Loucy (cell line): ENCODE data around the gene GMEB2.
"Not testable (repeated sequence)": the region's sequence is repeated elsewhere in the genome, so short reads cannot be mapped to it uniquely, and the experiment has no call there.

Experiments used
- H2AFZ ChIP-seq: fragments of 200-600 bp; sonication (generic); 2 replicates; pipeline ENCODE4 v1.6.0; 2016; ENCODE audit warnings: antibody characterized with exemption, mild to moderate bottlenecking, low read length, moderate library complexity
- H3F3A ChIP-seq: fragments of 200-600 bp; 2 replicates; pipeline ENCODE4 v1.6.0; 2016; ENCODE audit warnings: antibody characterized with exemption, low read depth, mild to moderate bottlenecking
- H3K27me3 ChIP-seq: fragments of 200-600 bp; sonication (generic); 2 replicates; pipeline ENCODE4 v1.6.1; 2014; ENCODE audit warnings: low read length, mild to moderate bottlenecking; ENCODE audit not compliant: insufficient read depth, poor library complexity, severe bottlenecking
- H3K36me3 ChIP-seq: fragments of 200-600 bp; sonication (generic); 2 replicates; pipeline ENCODE4 v1.6.1; 2016; ENCODE audit warnings: low read length; ENCODE audit not compliant: insufficient read depth
- H3K4me1 ChIP-seq: fragments of 200-600 bp; sonication (generic); 2 replicates; pipeline ENCODE4 v1.5.1; 2014; ENCODE audit warnings: low read length, mild to moderate bottlenecking; ENCODE audit not compliant: insufficient read depth, poor library complexity, severe bottlenecking
- H3K4me2 ChIP-seq: fragments of 200-600 bp; sonication (generic); 2 replicates; pipeline ENCODE4 v1.6.0; 2014; ENCODE audit warnings: antibody characterized with exemption, low read length, low read depth, mild to moderate bottlenecking; ENCODE audit not compliant: poor library complexity, severe bottlenecking
- H3K4me3 ChIP-seq: fragments of 200-600 bp; sonication (generic); 2 replicates; pipeline ENCODE4 v1.5.1; 2014; ENCODE audit warnings: low read length, mild to moderate bottlenecking, mixed read lengths; ENCODE audit not compliant: poor library complexity, severe bottlenecking
- H3K79me2 ChIP-seq: fragments of 200-600 bp; sonication (generic); 2 replicates; pipeline ENCODE4 v1.6.1; 2014; ENCODE audit warnings: low read length; ENCODE audit not compliant: insufficient read depth
- H3K9ac ChIP-seq: fragments of 200-600 bp; sonication (generic); 2 replicates; pipeline ENCODE4 v1.6.0; 2014; ENCODE audit warnings: mild to moderate bottlenecking, low read depth, low read length, moderate library complexity; ENCODE audit not compliant: poor library complexity, severe bottlenecking
- H3K9me2 ChIP-seq: fragments of 200-600 bp; sonication (generic); replicated peaks from 2 replicates; pipeline ENCODE4 v1.6.1; 2016; ENCODE audit warnings: low read depth, low read length, mixed read lengths
- H3K9me3 ChIP-seq: fragments of 200-600 bp; sonication (generic); 2 replicates; pipeline ENCODE4 v1.6.1; 2014; ENCODE audit warnings: mild to moderate bottlenecking, antibody characterized with exemption, low read length, low read depth; ENCODE audit not compliant: insufficient read depth
- H4K20me1 ChIP-seq: fragments of 200-600 bp; sonication (generic); 2 replicates; pipeline ENCODE4 v1.6.0; 2014; ENCODE audit warnings: antibody characterized with exemption, low read length, mild to moderate bottlenecking; ENCODE audit not compliant: insufficient read depth, poor library complexity, severe bottlenecking
- CTCF ChIP-seq: fragments of 200-600 bp; sonication (generic); conservative IDR thresholded peaks from 2 replicates; pipeline ENCODE4 v1.5.1; 2014; ENCODE audit warnings: mild to moderate bottlenecking, antibody characterized with exemption, low read length
- EZH2phosphoT487 ChIP-seq: fragments of 200-600 bp; IDR thresholded peaks from 2 replicates; pipeline ENCODE4 v1.6.1; 2018; ENCODE audit warnings: antibody characterized with exemption, mild to moderate bottlenecking, moderate library complexity, borderline replicate concordance

Gene GMEB2

GRCh38 chr20:63661108-63661507 is 34.2 kb upstream of the GMEB2 start:
- peaks cover 17% of the 10 kb centered on the region for H3K4me1 ChIP-seq
- peak overlapping the region; percentile 18 for H3K4me2 ChIP-seq
- no peak overlapping the region for H3K4me3 ChIP-seq
- peaks cover 8% of the 10 kb centered on the region for H4K20me1 ChIP-seq
- H3K9me3 ChIP-seq, result no peaks in the 10 kb centered on the region
- H3K9ac ChIP-seq, result no peak overlapping the region
- TF ChIP-seq EZH2phosphoT487, result no peak
- TF ChIP-seq CTCF, result no peak
- no peaks in the 10 kb centered on the region for H3K9me2 ChIP-seq
- H3K27me3 ChIP-seq, result no peaks in the 10 kb centered on the region
- H3K79me2 ChIP-seq, result peaks cover 26% of the 10 kb centered on the region
- H3K36me3 ChIP-seq, result peaks cover 2% of the 10 kb centered on the region; the same call in 1 of the 2 replicates
- H3F3A ChIP-seq, result no peaks in the 10 kb centered on the region
- H2AFZ ChIP-seq, result no peak overlapping the region

GRCh38 chr20:63660622-63661021 is 33.7 kb upstream of the GMEB2 start:
- H3K79me2 ChIP-seq, result peaks cover 28% of the 10 kb centered on the region
- H3K36me3 ChIP-seq, result no peaks in the 10 kb centered on the region; the same call in 1 of the 2 replicates
- H3K4me1 ChIP-seq, result peaks cover 17% of the 10 kb centered on the region
- H2AFZ ChIP-seq, result no peak overlapping the region
- peak overlapping the region; percentile 18 for H3K4me2 ChIP-seq
- H3K9me3 ChIP-seq, result no peaks in the 10 kb centered on the region
- no peaks in the 10 kb centered on the region for H3K27me3 ChIP-seq
- H3K9ac ChIP-seq, result no peak overlapping the region
- H4K20me1 ChIP-seq, result peaks cover 8% of the 10 kb centered on the region
- H3F3A ChIP-seq, result no peaks in the 10 kb centered on the region
- H3K4me3 ChIP-seq, result no peak overlapping the region
- no peaks in the 10 kb centered on the region for H3K9me2 ChIP-seq
- TF ChIP-seq CTCF, result no peak
- no peak for TF ChIP-seq EZH2phosphoT487

- not testable (repeated sequence) for H3K9ac ChIP-seq, H3K9me3 ChIP-seq, H3K9me2 ChIP-seq, H3K27me3 ChIP-seq, H4K20me1 ChIP-seq, H3F3A ChIP-seq, H2AFZ ChIP-seq, H3K4me3 ChIP-seq, H3K36me3 ChIP-seq
- H3K4me1 ChIP-seq, result peaks cover 20% of the 10 kb centered on the region
- H3K79me2 ChIP-seq, result peaks cover 32% of the 10 kb centered on the region
- H3K4me2 ChIP-seq, result peak overlapping the region; percentile 98
Observed at GRCh38 chr20:63660174-63660573, 33.3 kb upstream of the GMEB2 start.

GRCh38 chr20:63659370-63659769 is 32.5 kb upstream of the GMEB2 start:
- H3K9ac ChIP-seq, result peak overlapping the region; percentile 84
- H3K4me1 ChIP-seq, result peaks cover 28% of the 10 kb centered on the region
- no peak for TF ChIP-seq CTCF
- no peak for TF ChIP-seq EZH2phosphoT487
- H3K27me3 ChIP-seq, result no peaks in the 10 kb centered on the region
- H3K9me3 ChIP-seq, result no peaks in the 10 kb centered on the region
- H3F3A ChIP-seq, result no peaks in the 10 kb centered on the region
- peaks cover 8% of the 10 kb centered on the region for H4K20me1 ChIP-seq
- H3K79me2 ChIP-seq, result peaks cover 40% of the 10 kb centered on the region
- no peaks in the 10 kb centered on the region; the same call in 1 of the 2 replicates for H3K36me3 ChIP-seq
- peak overlapping the region; percentile 91 for H3K4me3 ChIP-seq
- no peaks in the 10 kb centered on the region for H3K9me2 ChIP-seq
- H3K4me2 ChIP-seq, result peak overlapping the region; percentile 98
- no peak overlapping the region for H2AFZ ChIP-seq
